CD4-positive, alpha-beta memory T cell (primary cell): ENCODE results near the gene MYO3A. TPM values are rescaled to one million over a fixed set of nuclear protein-coding genes. Genes with fewer than 3 reads are reported as not detected.
A peak's percentile ranks its signal among the peaks of the same experiment; 100 is the strongest.

Experiments used
- CTCF ChIA-PET: fragments of 350-600 bp; sonication (Branson Sonifier 250); formaldehyde crosslinking; loops from one replicate; lab custom pipeline; 2021; ENCODE audit warnings: inconsistent platforms; ENCODE audit not compliant: partially characterized antibody; lab: Charles Lee
- POLR2A ChIA-PET: fragments of 350-600 bp; sonication (Branson Sonifier 250); formaldehyde crosslinking; loops from one replicate; lab custom pipeline; 2021; ENCODE audit not compliant: partially characterized antibody; lab: Charles Lee
- DNase-seq, 5 donors: peaks; one replicate each; pipeline versions ENCODE4 v3.0.0 to v3.0.0-alpha.2; 2020 to 2022; ENCODE audit warnings: mixed read lengths in 1 of 5
- H3K27ac ChIP-seq: one replicate; pipeline ENCODE4 v1.7.0; 2013; ENCODE audit warnings: low read depth, low read length
- H3K27me3 ChIP-seq: 2 replicates; pipeline ENCODE4 v1.7.0; 2013; ENCODE audit warnings: mild to moderate bottlenecking, low read length, moderate library complexity; ENCODE audit not compliant: insufficient read depth
- H3K36me3 ChIP-seq: 2 replicates; pipeline ENCODE4 v1.7.0; 2013; ENCODE audit warnings: mild to moderate bottlenecking, low read length, moderate library complexity; ENCODE audit not compliant: insufficient read depth
- H3K4me1 ChIP-seq: 2 replicates; pipeline ENCODE4 v1.7.0; 2013; ENCODE audit warnings: mild to moderate bottlenecking, low read length, moderate library complexity; ENCODE audit not compliant: insufficient read depth
- H3K4me3 ChIP-seq, 2 donors: one replicate each; pipeline ENCODE4 v1.7.0; 2013; ENCODE audit warnings: low read length in 2 of 2, mild to moderate bottlenecking in 1 of 2
- H3K9me3 ChIP-seq, 2 donors: one replicate each; pipeline ENCODE4 v1.7.0; 2013; ENCODE audit warnings: low read length in 2 of 2, control low read depth in 1 of 2; ENCODE audit not compliant: control insufficient read depth in 1 of 2
- H3K27ac Mint-ChIP-seq, 7 donors: one replicate each; pipeline ENCODE4 v1.8.0; 2020 to 2021; ENCODE audit warnings: mixed read lengths in 7 of 7, mild to moderate bottlenecking in 6 of 7, inconsistent platforms in 3 of 7, moderate library complexity in 3 of 7
- H3K27me3 Mint-ChIP-seq, 2 donors: one replicate each; pipeline ENCODE4 v1.8.0; 2020 to 2021; ENCODE audit warnings: mixed read lengths in 2 of 2
- H3K36me3 Mint-ChIP-seq, 2 donors: one replicate each; pipeline ENCODE4 v1.8.0; 2020 to 2021; ENCODE audit warnings: mixed read lengths in 2 of 2, inconsistent platforms in 1 of 2, mild to moderate bottlenecking in 1 of 2
- H3K4me1 Mint-ChIP-seq, 4 donors: one replicate each; pipeline ENCODE4 v1.8.0; 2020 to 2021; ENCODE audit warnings: mixed read lengths in 4 of 4, mild to moderate bottlenecking in 1 of 4
- H3K4me3 Mint-ChIP-seq, 8 donors: one replicate each; pipeline ENCODE4 v1.8.0; 2020 to 2021; ENCODE audit warnings: mixed read lengths in 8 of 8, mild to moderate bottlenecking in 7 of 8, moderate library complexity in 6 of 8, inconsistent platforms in 3 of 8
- H3K9me3 Mint-ChIP-seq, 8 donors: one replicate each; pipeline ENCODE4 v1.8.0; 2020 to 2021; ENCODE audit warnings: mixed read lengths in 8 of 8, mild to moderate bottlenecking in 5 of 8, inconsistent platforms in 3 of 8, moderate library complexity in 1 of 8
- intact Hi-C: fragments of 100-400 bp; cut with micrococcal nuclease; formaldehyde crosslinking; loops from one replicate; pipeline ENCODE4 v1.15.1; 2023
- polyA plus RNA-seq, 2 donors: library from polyadenylated mRNA; unstranded; fragments of 300-500 nt; fragmentation: Illumina TruSeq; gene quantifications; one replicate each; pipeline ENCODE4 v1.2.3, GENCODE V29; 2021
- total RNA-seq, 2 experiments: library from RNA; stranded (reverse); gene quantifications; one replicate each; pipeline ENCODE4 v1.2.3, GENCODE V29; 2021

The MYO3A gene, protein sequence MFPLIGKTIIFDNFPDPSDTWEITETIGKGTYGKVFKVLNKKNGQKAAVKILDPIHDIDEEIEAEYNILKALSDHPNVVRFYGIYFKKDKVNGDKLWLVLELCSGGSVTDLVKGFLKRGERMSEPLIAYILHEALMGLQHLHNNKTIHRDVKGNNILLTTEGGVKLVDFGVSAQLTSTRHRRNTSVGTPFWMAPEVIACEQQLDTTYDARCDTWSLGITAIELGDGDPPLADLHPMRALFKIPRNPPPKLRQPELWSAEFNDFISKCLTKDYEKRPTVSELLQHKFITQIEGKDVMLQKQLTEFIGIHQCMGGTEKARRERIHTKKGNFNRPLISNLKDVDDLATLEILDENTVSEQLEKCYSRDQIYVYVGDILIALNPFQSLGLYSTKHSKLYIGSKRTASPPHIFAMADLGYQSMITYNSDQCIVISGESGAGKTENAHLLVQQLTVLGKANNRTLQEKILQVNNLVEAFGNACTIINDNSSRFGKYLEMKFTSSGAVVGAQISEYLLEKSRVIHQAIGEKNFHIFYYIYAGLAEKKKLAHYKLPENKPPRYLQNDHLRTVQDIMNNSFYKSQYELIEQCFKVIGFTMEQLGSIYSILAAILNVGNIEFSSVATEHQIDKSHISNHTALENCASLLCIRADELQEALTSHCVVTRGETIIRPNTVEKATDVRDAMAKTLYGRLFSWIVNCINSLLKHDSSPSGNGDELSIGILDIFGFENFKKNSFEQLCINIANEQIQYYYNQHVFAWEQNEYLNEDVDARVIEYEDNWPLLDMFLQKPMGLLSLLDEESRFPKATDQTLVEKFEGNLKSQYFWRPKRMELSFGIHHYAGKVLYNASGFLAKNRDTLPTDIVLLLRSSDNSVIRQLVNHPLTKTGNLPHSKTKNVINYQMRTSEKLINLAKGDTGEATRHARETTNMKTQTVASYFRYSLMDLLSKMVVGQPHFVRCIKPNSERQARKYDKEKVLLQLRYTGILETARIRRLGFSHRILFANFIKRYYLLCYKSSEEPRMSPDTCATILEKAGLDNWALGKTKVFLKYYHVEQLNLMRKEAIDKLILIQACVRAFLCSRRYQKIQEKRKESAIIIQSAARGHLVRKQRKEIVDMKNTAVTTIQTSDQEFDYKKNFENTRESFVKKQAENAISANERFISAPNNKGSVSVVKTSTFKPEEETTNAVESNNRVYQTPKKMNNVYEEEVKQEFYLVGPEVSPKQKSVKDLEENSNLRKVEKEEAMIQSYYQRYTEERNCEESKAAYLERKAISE (N-terminal part only)
- total RNA-seq (not detected), polyA plus RNA-seq (not detected)

DNA sequence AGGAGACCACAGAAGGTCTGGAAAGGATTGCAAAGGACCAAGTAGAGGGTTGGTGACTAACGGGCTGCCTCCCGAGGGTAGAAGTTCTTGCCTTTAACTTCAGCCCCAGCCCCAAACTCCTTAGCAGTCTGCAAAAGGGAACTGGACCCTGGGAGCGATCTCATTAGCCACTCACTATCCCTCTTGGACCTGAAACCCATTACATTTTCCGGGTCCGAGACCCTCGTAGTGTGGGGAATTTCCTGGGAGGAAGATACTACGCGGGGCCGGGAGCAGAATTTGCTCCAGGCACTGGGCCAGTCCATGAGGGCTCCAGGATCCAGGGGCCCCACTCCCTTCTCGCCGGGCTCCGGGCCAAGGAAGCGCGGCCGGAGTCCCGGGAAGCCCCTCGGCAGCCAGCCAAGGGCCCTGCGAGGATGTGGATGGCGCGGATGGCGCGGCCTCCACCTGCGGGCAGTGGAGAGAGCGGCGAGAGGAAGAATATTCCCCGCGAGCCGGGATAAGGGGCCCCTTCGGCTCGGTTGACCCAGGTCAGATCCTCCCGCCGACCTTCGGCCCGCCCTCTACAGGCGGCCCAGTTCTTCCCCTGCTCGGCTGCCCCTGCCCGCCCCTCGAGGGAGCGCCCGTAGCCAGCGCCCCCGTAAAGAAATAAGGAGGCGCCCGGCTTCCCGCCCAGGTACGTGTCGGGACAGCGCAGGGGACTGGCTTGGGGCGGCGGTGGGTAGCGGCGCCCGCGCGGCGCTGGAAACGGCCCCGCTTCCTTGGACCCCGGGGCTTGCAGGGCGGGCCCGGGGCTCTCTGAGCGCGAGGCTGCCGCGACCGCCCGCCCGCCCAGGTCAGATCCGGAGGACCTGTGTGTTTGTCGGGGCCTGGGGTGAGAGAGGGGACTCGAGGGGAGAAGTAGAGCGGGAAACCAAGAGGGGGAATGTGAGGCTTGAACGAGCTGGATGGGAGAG, at the start of gene MYO3A:
MYO3A (plus strand) TSS at position 577 of the 956 bp plus-strand sequence. CDS start 17,882 bp downstream, outside the sequence.
- Mint-ChIP-seq H3K4me1 (peaks cover 0 to 5% (median 2%) of the 10 kb centered on the region in 4 donors), H3K9me3 (no peaks in the 10 kb centered on the region), H3K36me3 (no peaks in the 10 kb centered on the region), H3K27ac (no peak within 1 kb of the TSS), H3K27me3 (peaks cover 20 to 24% of the 10 kb centered on the region in 2 donors), H3K4me3 (peak within 1 kb of the TSS; percentile 43 to 79 (median 60))
- ChIA-PET POLR2A (no interaction called here), CTCF (no interaction called here)
- DNase-seq = no peak
- no peaks in the 10 kb centered on the region for H3K27me3 ChIP-seq
- no peak within 1 kb of the TSS for H3K4me3 ChIP-seq
- no peak within 1 kb of the TSS for H3K27ac ChIP-seq
- intact Hi-C loops = no loop called here
- H3K9me3 ChIP-seq = no peaks in the 10 kb centered on the region
- H3K4me1 ChIP-seq = no peaks in the 10 kb centered on the region
- H3K36me3 ChIP-seq = no peaks in the 10 kb centered on the region

DNA sequence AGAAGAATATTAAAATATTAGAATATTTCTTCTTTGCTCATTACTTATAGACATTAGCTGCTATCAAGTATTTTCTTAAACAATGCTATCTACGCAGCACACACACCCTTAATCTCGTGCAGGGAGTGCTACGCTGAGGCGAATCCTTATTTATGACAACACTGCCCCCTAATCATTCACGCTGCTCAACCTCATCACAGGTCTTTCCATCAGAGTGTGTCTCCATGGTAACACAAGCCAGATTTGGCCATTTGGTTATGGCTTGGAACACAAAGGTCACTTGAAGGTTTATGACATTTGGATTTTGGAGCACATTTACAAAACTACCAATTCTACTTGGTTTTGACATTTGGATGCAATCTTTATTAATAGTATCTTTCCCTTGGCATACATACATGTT, 45.4 kb upstream of the MYO3A start:
- intact Hi-C loops = no loop called here
- CTCF ChIA-PET = interaction anchor here (1.6 kb wide), 1 partner anchor 13 kb away, joined by 7 read pairs; no protein-coding TSS in a partner anchor
- H3K27ac ChIP-seq = no peak overlapping the region

DNA sequence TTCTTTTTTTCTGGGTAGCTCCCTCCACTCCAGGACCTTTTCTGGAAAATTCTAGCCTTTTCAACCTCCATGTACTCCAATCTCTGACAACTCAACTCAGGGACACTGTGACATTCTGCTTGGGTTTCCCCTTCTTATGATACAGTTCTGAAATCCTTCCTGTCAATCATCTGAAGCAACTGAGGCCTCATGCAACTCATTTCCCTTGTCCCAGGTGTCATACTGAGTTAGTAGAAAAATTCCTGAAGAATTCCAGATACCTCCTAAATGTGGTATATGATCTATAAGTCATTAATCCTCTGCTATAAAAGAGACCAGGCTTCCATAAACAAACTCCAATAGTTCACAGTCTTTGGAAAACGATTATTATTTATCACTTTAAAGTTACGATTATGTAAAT, 43.0 kb upstream of the MYO3A start:
- Mint-ChIP-seq H3K4me1 (no peaks in the 10 kb centered on the region), H3K4me3 (no peak overlapping the region), H3K27ac (no peak overlapping the region), H3K9me3 (peaks cover 0 to 2% (median 0%) of the 10 kb centered on the region in 8 donors), H3K27me3 (no peaks in the 10 kb centered on the region), H3K36me3 (no peaks in the 10 kb centered on the region)
- H3K4me3 ChIP-seq = no peak overlapping the region
- intact Hi-C loops = no loop called here
- POLR2A ChIA-PET = no interaction called here
- H3K36me3 ChIP-seq = no peaks in the 10 kb centered on the region
- H3K27me3 ChIP-seq = no peaks in the 10 kb centered on the region
- DNase-seq = no peak
- no peaks in the 10 kb centered on the region for H3K4me1 ChIP-seq
- CTCF ChIA-PET = interaction anchor here (0.7 to 1.4 kb wide), 2 partner anchors 15 to 16 kb away, joined by 3 to 4 read pairs; no protein-coding TSS in a partner anchor
- H3K27ac ChIP-seq = no peak overlapping the region
- no peaks in the 10 kb centered on the region for H3K9me3 ChIP-seq

More for the DNA sequence above, 45.4 kb upstream of the MYO3A start:
- no peaks in the 10 kb centered on the region for H3K4me1 ChIP-seq
- DNase-seq = no peak
- H3K9me3 ChIP-seq = no peaks in the 10 kb centered on the region
- no peak overlapping the region for H3K4me3 ChIP-seq
- H3K36me3 ChIP-seq = no peaks in the 10 kb centered on the region
- H3K27me3 ChIP-seq = no peaks in the 10 kb centered on the region
- Mint-ChIP-seq H3K27me3 (no peaks in the 10 kb centered on the region), H3K9me3 (no peaks in the 10 kb centered on the region), H3K4me1 (no peaks in the 10 kb centered on the region), H3K4me3 (no peak overlapping the region), H3K36me3 (no peaks in the 10 kb centered on the region), H3K27ac (no peak overlapping the region)
- POLR2A ChIA-PET = no interaction called here

DNA sequence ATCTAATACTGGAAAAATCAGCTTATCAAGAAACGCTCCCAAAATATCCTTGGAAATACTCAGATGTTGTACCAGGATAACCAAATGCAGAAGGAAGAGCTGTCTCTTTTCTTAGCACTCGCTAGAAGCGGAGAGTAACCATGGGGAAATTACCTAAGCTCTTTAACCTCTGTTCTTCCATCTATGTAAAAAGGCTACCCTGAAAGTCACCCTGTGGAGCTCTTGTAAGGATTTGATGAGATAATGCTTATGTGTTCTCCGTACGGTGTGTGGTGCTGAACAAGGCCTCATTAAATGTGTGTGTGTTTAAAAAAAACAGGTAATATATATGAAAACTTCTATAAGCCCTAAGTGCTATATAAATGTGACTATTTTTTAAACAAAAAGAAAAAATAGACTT, 38.2 kb upstream of the MYO3A start:
- peaks cover 0 to 2% (median 0%) of the 10 kb centered on the region in 8 donors for H3K9me3 Mint-ChIP-seq
- intact Hi-C loops = no loop called here
- H3K27me3 Mint-ChIP-seq = no peaks in the 10 kb centered on the region
- DNase-seq = no peak
- no peaks in the 10 kb centered on the region for H3K36me3 Mint-ChIP-seq
- no peaks in the 10 kb centered on the region for H3K27me3 ChIP-seq
- ChIA-PET POLR2A (no interaction called here), CTCF (interaction anchor here (1.0 kb wide), 1 partner anchor 20 kb away, joined by 3 read pairs; no protein-coding TSS in a partner anchor)
- H3K4me1 ChIP-seq = no peaks in the 10 kb centered on the region
- H3K4me3 Mint-ChIP-seq = no peak overlapping the region
- H3K36me3 ChIP-seq = no peaks in the 10 kb centered on the region
- H3K4me1 Mint-ChIP-seq = no peaks in the 10 kb centered on the region
- H3K27ac ChIP-seq = no peak overlapping the region
- H3K27ac Mint-ChIP-seq = no peak overlapping the region
- no peaks in the 10 kb centered on the region for H3K9me3 ChIP-seq
- no peak overlapping the region for H3K4me3 ChIP-seq

DNA sequence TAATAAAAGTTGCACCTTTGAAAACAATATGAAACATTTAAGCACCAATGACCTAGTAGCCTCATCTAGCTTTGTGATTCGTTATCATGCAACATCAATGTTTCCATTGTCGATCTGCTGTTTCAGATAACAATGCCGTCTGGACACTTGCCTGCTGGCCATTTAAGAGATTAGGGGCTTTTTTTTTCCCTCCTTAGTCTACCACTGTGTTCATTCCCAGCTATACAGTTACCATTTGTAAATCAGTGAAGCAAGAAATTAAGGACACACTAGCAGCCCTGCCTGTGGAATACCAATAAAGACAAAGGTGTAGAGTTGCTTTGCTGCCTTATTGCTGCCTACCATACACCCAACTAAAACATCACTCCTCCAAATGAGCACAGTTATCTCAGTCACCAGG, 37.6 kb upstream of the MYO3A start:
- Mint-ChIP-seq H3K27me3 (no peaks in the 10 kb centered on the region), H3K4me1 (no peaks in the 10 kb centered on the region), H3K9me3 (peaks cover 0 to 2% (median 0%) of the 10 kb centered on the region in 8 donors), H3K36me3 (no peaks in the 10 kb centered on the region), H3K4me3 (no peak overlapping the region), H3K27ac (no peak overlapping the region)
- Histone ChIP-seq H3K9me3 (no peaks in the 10 kb centered on the region), H3K4me1 (no peaks in the 10 kb centered on the region), H3K36me3 (no peaks in the 10 kb centered on the region), H3K4me3 (no peak overlapping the region), H3K27me3 (no peaks in the 10 kb centered on the region), H3K27ac (no peak overlapping the region)
- POLR2A ChIA-PET = no interaction called here
- DNase-seq = no peak
- CTCF ChIA-PET = no interaction called here
- intact Hi-C loops = no loop called here

DNA sequence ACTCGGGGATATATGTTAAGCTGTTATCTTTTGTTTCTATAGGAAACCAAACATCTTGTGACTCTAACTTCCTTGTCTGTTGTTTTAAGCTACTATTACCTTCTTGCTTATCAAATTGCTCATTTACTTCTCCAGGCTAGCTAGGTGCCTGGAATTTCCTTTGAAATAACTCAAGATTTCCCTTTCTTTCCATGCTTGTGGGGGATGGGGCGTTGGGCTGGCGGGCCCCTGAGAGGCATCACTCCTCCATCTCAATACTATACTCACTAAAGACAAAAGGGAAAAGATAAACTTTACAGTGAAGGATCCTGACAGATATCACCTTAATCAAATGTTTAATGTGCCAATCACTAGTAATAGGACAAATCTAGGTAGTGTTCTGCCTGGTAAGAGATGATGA, 34.7 kb upstream of the MYO3A start:
- Histone ChIP-seq H3K4me1 (no peaks in the 10 kb centered on the region), H3K4me3 (no peak overlapping the region), H3K36me3 (no peaks in the 10 kb centered on the region), H3K27ac (no peak overlapping the region), H3K27me3 (no peaks in the 10 kb centered on the region), H3K9me3 (no peaks in the 10 kb centered on the region)
- ChIA-PET CTCF (interaction anchor here (2.7 kb wide), 1 partner anchor 23 kb away, joined by 12 read pairs; no protein-coding TSS in a partner anchor), POLR2A (no interaction called here)
- Mint-ChIP-seq H3K4me3 (no peak overlapping the region), H3K36me3 (no peaks in the 10 kb centered on the region), H3K4me1 (no peaks in the 10 kb centered on the region), H3K9me3 (peaks cover 0 to 2% (median 0%) of the 10 kb centered on the region in 8 donors), H3K27me3 (peaks cover 0 to 3% of the 10 kb centered on the region in 2 donors), H3K27ac (no peak overlapping the region)
- intact Hi-C loops = no loop called here
- DNase-seq = no peak
